ENCODE results near the gene KCND3. TPM values are rescaled to one million over a fixed set of nuclear protein-coding genes. Genes with fewer than 3 reads are reported as not detected.

KCND3 gene
- total RNA-seq, 4 donors from 2014 or later, result 4.8 to 11.1 (median 5.7) TPM

GRCh38 chr1:111980686-111981085 is 8.8 kb downstream of the KCND3 start:
- no peak for TF ChIP-seq CTCF (IDR thresholded peaks at IDR 0.05; ENCODE audit: low read depth)

GRCh38 chr1:111978695-111979094 is 10.8 kb downstream of the KCND3 start:
- no peak for TF ChIP-seq CTCF (IDR thresholded peaks at IDR 0.05; ENCODE audit: low read depth)

GRCh38 chr1:111977378-111977777 is 12.1 kb downstream of the KCND3 start:
- no peak for TF ChIP-seq CTCF (IDR thresholded peaks at IDR 0.05; ENCODE audit: low read depth)

- TF ChIP-seq CTCF (IDR thresholded peaks at IDR 0.05; ENCODE audit: low read depth), result no peak
Observed at GRCh38 chr1:111976842-111977241, 12.6 kb downstream of the KCND3 start.

- no peak for TF ChIP-seq CTCF (IDR thresholded peaks at IDR 0.05; ENCODE audit: low read depth)
Observed at GRCh38 chr1:111976332-111976731, 13.1 kb downstream of the KCND3 start.

GRCh38 chr1:111973150-111973790 is 16.2 kb downstream of the KCND3 start:
- TF ChIP-seq CTCF (IDR thresholded peaks at IDR 0.05; ENCODE audit: low read depth), result no peak

- TF ChIP-seq CTCF (IDR thresholded peaks at IDR 0.05; ENCODE audit: low read depth), result no peak
Observed at GRCh38 chr1:111971396-111971795, 18.1 kb downstream of the KCND3 start.
